Measurements from ENCODE around the gene SLC16A13. TPM values are rescaled to one million over a fixed set of nuclear protein-coding genes. Genes with fewer than 3 reads are reported as not detected.
"Not testable (repeated sequence)": the region's sequence is repeated elsewhere in the genome, so short reads cannot be mapped to it uniquely, and the experiment has no call there.

The SLC16A13 gene
- total RNA-seq, 2 donors from 2014 or later, result 1.6 TPM; not detected in 1

DNA sequence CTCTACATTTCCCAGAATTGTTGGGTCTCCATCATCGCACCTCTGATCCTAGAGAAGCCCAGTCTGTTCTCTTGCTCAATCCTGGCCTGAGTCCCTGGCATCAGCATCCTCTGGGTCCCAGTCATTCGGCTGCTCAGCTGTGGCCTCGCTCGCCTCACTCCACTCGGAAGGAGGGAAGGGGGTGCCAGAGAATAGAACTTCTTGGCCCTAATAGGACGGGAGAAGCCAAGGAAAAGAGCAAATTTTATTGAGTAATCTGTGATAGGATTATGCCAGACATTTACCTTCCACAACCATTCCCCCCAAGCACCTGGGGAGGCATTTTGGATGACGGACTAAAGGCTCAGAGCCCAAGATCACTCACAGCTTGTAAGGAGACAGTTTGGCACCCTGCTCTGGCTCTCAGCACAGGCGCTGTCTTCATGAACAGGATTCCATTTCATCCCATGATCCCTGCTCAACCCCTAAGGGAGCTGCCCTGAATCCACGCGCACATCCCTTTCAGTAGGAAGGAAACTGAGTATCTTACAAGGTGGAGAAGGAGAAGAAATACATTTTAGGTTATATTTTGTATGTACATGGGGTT lies 44.7 kb downstream of the SLC16A13 start:
- H3K4me3 ChIP-seq, result no peak overlapping the region
- H3K36me3 ChIP-seq (replicated peaks in 1 of 2; ENCODE audit: insufficient read depth in 1 of 2, low read depth in 2 of 2), result no peaks in the 10 kb centered on the region
- 57% methylated on average over 10 of the region's 10 CpGs for WGBS, 2 donors
- no peaks in the 10 kb centered on the region for H3K9me3 ChIP-seq
- intact Hi-C loops (cut with DNase I), result no loop called here
- no peaks in the 10 kb centered on the region for H3K4me1 ChIP-seq
- H3K27ac ChIP-seq, result no peak overlapping the region
- peak; percentile 53 for ATAC-seq
- H3K27me3 ChIP-seq, result no peaks in the 10 kb centered on the region
- DNase-seq, result peak; percentile 18 to 38 (median 24)
- TF ChIP-seq POLR2A (IDR thresholded peaks at IDR 0.05), result no peak
- TF ChIP-seq, protein P1, sequence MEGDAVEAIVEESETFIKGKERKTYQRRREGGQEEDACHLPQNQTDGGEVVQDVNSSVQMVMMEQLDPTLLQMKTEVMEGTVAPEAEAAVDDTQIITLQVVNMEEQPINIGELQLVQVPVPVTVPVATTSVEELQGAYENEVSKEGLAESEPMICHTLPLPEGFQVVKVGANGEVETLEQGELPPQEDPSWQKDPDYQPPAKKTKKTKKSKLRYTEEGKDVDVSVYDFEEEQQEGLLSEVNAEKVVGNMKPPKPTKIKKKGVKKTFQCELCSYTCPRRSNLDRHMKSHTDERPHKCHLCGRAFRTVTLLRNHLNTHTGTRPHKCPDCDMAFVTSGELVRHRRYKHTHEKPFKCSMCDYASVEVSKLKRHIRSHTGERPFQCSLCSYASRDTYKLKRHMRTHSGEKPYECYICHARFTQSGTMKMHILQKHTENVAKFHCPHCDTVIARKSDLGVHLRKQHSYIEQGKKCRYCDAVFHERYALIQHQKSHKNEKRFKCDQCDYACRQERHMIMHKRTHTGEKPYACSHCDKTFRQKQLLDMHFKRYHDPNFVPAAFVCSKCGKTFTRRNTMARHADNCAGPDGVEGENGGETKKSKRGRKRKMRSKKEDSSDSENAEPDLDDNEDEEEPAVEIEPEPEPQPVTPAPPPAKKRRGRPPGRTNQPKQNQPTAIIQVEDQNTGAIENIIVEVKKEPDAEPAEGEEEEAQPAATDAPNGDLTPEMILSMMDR (IDR thresholded peaks at IDR 0.05), result no peak

DNA sequence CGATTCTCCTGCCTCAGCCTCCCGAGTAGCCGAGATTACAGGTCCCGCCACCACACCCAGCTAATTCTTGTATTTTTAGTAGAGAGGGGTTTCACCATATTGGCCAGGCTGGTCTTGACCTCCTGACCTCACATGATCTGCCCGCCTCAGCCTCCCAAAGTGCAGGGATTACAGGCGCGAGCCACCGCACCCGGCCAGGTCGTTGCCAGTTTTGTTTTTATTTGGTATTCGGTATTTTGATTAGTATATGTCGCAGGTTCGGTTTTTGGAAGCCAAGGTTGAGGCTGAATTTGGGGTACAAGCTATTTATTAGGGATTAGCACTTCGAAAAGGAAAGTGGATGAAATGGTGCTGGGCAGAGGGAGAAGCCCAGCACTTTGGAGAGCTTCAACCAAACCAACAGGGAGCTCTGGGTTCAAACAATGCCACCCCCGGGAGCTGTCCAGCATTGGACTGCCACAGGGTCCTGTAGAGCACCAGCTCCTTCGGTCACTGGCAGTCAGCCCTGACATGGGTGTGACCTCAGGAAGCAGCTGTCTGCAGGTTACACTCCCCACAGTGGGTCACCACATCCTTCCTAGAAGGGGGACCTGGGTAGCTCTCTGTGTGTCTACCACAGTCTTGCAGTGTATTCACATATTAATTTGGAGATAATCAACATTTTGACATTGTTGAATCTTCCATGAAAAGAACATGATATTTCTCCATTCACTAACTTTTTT lies 45.7 kb downstream of the SLC16A13 start:
- intact Hi-C loops (cut with DNase I), result no loop called here
- DNase-seq (no peak), ATAC-seq (no peak)
- no peaks in the 10 kb centered on the region for H3K27me3 ChIP-seq
- H3K4me1 ChIP-seq, result no peaks in the 10 kb centered on the region
- no peaks in the 10 kb centered on the region for H3K9me3 ChIP-seq
- WGBS, 2 donors, result 77 to 81% methylated on average over 16 of the region's 16 CpGs
- H3K36me3 ChIP-seq (replicated peaks in 1 of 2; ENCODE audit: insufficient read depth in 1 of 2, low read depth in 2 of 2), result no peaks in the 10 kb centered on the region
- TF ChIP-seq POLR2A (IDR thresholded peaks at IDR 0.05), result no peak
- H3K27ac ChIP-seq, result no peak overlapping the region
- H3K4me3 ChIP-seq, result no peak overlapping the region

DNA sequence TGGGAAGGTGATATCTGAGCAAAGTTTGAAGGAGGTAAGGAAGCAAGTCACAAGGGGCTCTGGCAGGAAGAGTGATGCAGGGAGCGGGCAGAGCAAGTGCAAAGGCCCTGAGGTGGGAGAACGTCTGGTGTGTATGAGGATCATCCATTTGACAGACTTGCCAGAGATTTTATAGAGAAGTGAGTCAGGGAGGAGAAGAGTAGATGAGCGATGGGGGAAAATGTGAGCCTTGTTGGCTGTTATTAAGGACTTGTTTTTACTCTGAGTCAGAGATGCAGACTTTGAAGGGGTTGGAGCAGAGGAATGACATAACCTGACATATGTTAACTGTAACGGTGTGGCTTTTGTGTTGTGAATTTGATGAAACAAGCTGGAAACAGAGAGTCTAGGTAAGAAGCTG lies 47.8 kb downstream of the SLC16A13 start:
- no peaks in the 10 kb centered on the region for H3K36me3 ChIP-seq (replicated peaks in 1 of 2; ENCODE audit: insufficient read depth in 1 of 2, low read depth in 2 of 2)
- 65 to 68% methylated on average over 4 of the region's 4 CpGs for WGBS, 2 donors

DNA sequence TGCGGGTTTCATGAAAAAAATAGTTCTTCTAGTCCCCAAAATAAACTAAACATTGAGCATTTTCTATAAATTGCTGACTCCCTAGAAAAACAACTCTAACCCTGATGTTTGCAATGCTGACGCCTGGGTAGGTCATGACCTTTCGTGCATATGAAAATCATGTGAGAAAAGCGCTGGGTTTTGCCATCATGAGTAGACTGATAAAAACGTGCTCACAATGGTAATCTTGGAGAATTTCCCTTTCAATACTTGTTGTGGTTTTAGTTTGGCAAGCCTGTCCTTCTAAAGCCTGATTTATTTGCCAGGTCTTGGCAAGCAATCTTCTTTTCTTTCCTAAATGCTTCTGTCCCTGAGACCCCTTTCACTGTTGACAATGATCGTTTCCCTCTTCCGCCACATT lies 48.3 kb downstream of the SLC16A13 start:
- Histone ChIP-seq H3K4me3 (no peak overlapping the region), H3K27ac (no peak overlapping the region), H3K36me3 (replicated peaks in 1 of 2; ENCODE audit: insufficient read depth in 1 of 2, low read depth in 2 of 2) (no peaks in the 10 kb centered on the region), H3K4me1 (no peaks in the 10 kb centered on the region), H3K27me3 (no peaks in the 10 kb centered on the region), H3K9me3 (no peaks in the 10 kb centered on the region)
- TF ChIP-seq POLR2A (IDR thresholded peaks at IDR 0.05), result no peak
- TF ChIP-seq, protein P1 (IDR thresholded peaks at IDR 0.05), result no peak
- 29 to 42% methylated on average over 7 of the region's 7 CpGs for WGBS, 2 donors
- intact Hi-C loops (cut with DNase I), result no loop called here
- DNase-seq (no peak), ATAC-seq (no peak)

More for the DNA sequence above, 47.8 kb downstream of the SLC16A13 start:
- DNase-seq (no peak), ATAC-seq (no peak)
- no peak overlapping the region for H3K4me3 ChIP-seq
- no peaks in the 10 kb centered on the region for H3K4me1 ChIP-seq
- no peaks in the 10 kb centered on the region for H3K9me3 ChIP-seq
- TF ChIP-seq, protein P1 (IDR thresholded peaks at IDR 0.05), result no peak
- TF ChIP-seq POLR2A (IDR thresholded peaks at IDR 0.05), result no peak
- no peak overlapping the region for H3K27ac ChIP-seq
- H3K27me3 ChIP-seq, result no peaks in the 10 kb centered on the region
- intact Hi-C loops (cut with DNase I), result no loop called here

DNA sequence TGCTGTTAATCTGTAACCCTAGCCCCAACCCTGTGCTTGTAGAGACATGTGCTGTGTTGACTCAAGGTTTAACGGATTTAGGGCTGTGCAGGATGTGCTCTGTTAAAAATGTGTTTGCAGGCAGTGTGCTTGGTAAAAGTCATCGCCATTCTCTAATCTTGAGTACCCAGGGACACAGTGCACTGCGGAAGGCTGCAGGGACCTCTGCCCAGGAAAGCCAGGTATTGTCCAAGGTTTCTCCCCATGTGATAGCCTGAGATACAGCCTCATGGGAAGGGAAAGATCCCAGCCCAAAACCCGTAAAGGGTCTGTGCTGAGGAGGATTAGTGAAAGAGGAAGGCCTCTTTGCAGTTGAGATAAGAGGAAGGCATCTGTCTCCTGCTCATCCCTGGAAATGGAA lies 52.6 kb downstream of the SLC16A13 start:
- H3K36me3 ChIP-seq (replicated peaks in 1 of 2; ENCODE audit: insufficient read depth in 1 of 2, low read depth in 2 of 2); H3K27ac ChIP-seq; H3K4me1 ChIP-seq; H3K27me3 ChIP-seq; DNase-seq; H3K9me3 ChIP-seq; intact Hi-C loops (cut with DNase I); ATAC-seq; H3K4me3 ChIP-seq: not testable (repeated sequence)
- 28 to 46% methylated on average over 4 of the region's 4 CpGs for WGBS, 2 donors

DNA sequence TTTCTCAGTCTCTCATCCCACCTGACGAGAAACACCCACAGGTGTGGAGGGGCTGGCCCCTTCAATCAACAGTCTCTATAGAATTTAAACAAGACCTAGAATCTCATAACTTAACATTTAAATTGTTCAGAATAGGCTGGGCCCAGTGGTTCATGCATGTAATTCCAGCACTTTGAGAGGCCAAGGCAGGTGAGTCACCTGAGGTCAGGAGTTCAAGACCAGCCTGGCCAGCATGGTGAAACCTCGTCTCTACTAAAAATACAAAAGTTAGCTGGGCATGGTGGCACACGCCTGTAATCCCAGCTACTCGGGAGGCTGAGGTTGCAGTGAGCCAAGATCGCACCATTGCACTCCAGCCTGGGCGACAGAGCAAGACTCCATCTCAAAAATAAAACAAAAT lies 53.8 kb downstream of the SLC16A13 start:
- intact Hi-C loops (cut with DNase I); H3K9me3 ChIP-seq; H3K4me3 ChIP-seq; H3K4me1 ChIP-seq; ATAC-seq; H3K27ac ChIP-seq; H3K36me3 ChIP-seq (replicated peaks in 1 of 2; ENCODE audit: insufficient read depth in 1 of 2, low read depth in 2 of 2); DNase-seq; H3K27me3 ChIP-seq: not testable (repeated sequence)
- 73 to 85% methylated on average over 6 of the region's 6 CpGs for WGBS, 2 donors

MicroRNAs within 50 kb of the gene (microRNA counts, 767-probe panel; counts per million panel counts)
- 736 to 7,788 counts per million in 2 donors for microRNA hsa-miR-195-5p
- 0 to 736 counts per million in 2 donors for microRNA hsa-miR-497-5p

Small RNA genes lying within 50 kb of the gene (small RNA-seq; reads per million reads assigned to genes)
- gene AC120057.1, result not detected

Other genes starting within 250 kb of the SLC16A13 start
- not detected for gene TEKT1, start 204.3 kb upstream of the SLC16A13 start, total RNA-seq
- gene ALOX12, start 40.0 kb upstream of the SLC16A13 start, total RNA-seq, result not detected
- gene RNASEK, start 23.4 kb upstream of the SLC16A13 start, total RNA-seq, result 10 to 100 TPM in 1 of 2 donors, 1 to 10 TPM in 1; 9.9 to 87.4 TPM
- gene BCL6B, start 13.0 kb upstream of the SLC16A13 start, total RNA-seq, result 1 to 10 TPM; 1.6 to 8.9 TPM
- gene SLC16A11, start 8.1 kb downstream of the SLC16A13 start, total RNA-seq, result 10 to 100 TPM in 1 of 2 donors, 1 to 10 TPM in 1; 4.2 to 10.9 TPM
- gene CLEC10A, start 44.2 kb downstream of the SLC16A13 start, total RNA-seq, result 1 to 10 TPM in 1 of 2 donors, under 1 TPM in 1; 0.33 to 1.0 TPM
- gene ASGR2, start 78.8 kb downstream of the SLC16A13 start, total RNA-seq, result not detected
- 1 to 10 TPM in 1 of 2 donors, not detected in 1; 4.6 TPM for gene ASGR1, start 143.4 kb downstream of the SLC16A13 start, total RNA-seq
- gene DLG4, start 183.8 kb downstream of the SLC16A13 start, total RNA-seq, result 1 to 10 TPM; 3.6 to 9.3 TPM
- 1,000 to 10,000 TPM in 1 of 2 donors, 100 to 1,000 TPM in 1; 887 to 1,901 TPM for gene ACADVL, start 183.9 kb downstream of the SLC16A13 start, total RNA-seq
- gene DVL2, start 198.5 kb downstream of the SLC16A13 start, total RNA-seq, result 10 to 100 TPM; 19.5 to 41.5 TPM
- gene PHF23, start 203.4 kb downstream of the SLC16A13 start, total RNA-seq, result 10 to 100 TPM; 11.9 to 15.8 TPM
- gene GABARAP, start 206.4 kb downstream of the SLC16A13 start, total RNA-seq, result 100 to 1,000 TPM; 145 to 482 TPM
- 10 to 100 TPM; 33.5 to 44.8 TPM for gene CTDNEP1, start 215.7 kb downstream of the SLC16A13 start, total RNA-seq
- gene ELP5, start 216.2 kb downstream of the SLC16A13 start, total RNA-seq, result 10 to 100 TPM; 10.2 to 16.3 TPM
- 10 to 100 TPM; 72.9 to 92.3 TPM for gene CLDN7, start 226.5 kb downstream of the SLC16A13 start, total RNA-seq
- gene SLC2A4, start 245.7 kb downstream of the SLC16A13 start, total RNA-seq, result 10 to 100 TPM in 1 of 2 donors, 1 to 10 TPM in 1; 1.3 to 10.5 TPM

Data from body of pancreas (tissue), 4 donors.